Muscle of arm (tissue), 14 donors: ENCODE data around the gene ATXN7. TPM values are rescaled to one million over a fixed set of nuclear protein-coding genes. Genes with fewer than 3 reads are reported as not detected.
A peak's percentile ranks its signal among the peaks of the same experiment; 100 is the strongest.

Experiments used
- DNase-seq: peaks from one replicate; pipeline ENCODE4 v3.0.0-alpha.2; 2013
- long read RNA-seq, 11 donors: transcript quantifications; one replicate each; lab custom pipeline, GENCODE V29; 2026
- polyA plus RNA-seq, 12 donors: library from polyadenylated mRNA; unstranded; fragments of 120-200 nt; gene quantifications; one replicate each; pipeline ENCODE4 v1.2.1, GENCODE V29; 2013; ENCODE audit not compliant: insufficient read length in 12 of 12

Gene ATXN7
- polyA plus RNA-seq: 10 to 100 TPM; 10.3 to 80.8 (median 14.6) TPM
- long read RNA-seq, donor 1, transcript ATXN7-211 (1 exons, 3,268 nt): major isoform, 12 of 17 reads
- long read RNA-seq, donor 1, partial matches to known transcripts: 0 of 17 reads
- long read RNA-seq, donor 1, other reads (novel, unspliced or antisense): 0 of 17 reads
- long read RNA-seq, donor 2: 0 reads
- long read RNA-seq, donor 3, transcript ATXN7-211 (1 exons, 3,268 nt): major isoform, 5 of 6 reads
- long read RNA-seq, donor 3, partial matches to known transcripts: 0 of 6 reads
- long read RNA-seq, donor 3, other reads (novel, unspliced or antisense): 0 of 6 reads
- long read RNA-seq, donor 4, partial matches to known transcripts: 0 of 3 reads
- long read RNA-seq, donor 4, other reads (novel, unspliced or antisense): 0 of 3 reads
- long read RNA-seq, donor 5, partial matches to known transcripts: 0 of 1 reads
- long read RNA-seq, donor 5, other reads (novel, unspliced or antisense): 0 of 1 reads
- long read RNA-seq, donor 6, partial matches to known transcripts: 0 of 4 reads
- long read RNA-seq, donor 6, other reads (novel, unspliced or antisense): 0 of 4 reads
- long read RNA-seq, donor 7, partial matches to known transcripts: 0 of 2 reads
- long read RNA-seq, donor 7, other reads (novel, unspliced or antisense): 0 of 2 reads
- long read RNA-seq, donor 8, transcript ATXN7-211 (1 exons, 3,268 nt): major isoform, 8 of 8 reads
- long read RNA-seq, donor 8, partial matches to known transcripts: 0 of 8 reads
- long read RNA-seq, donor 8, other reads (novel, unspliced or antisense): 0 of 8 reads
- long read RNA-seq, donor 9, partial matches to known transcripts: 0 of 2 reads
- long read RNA-seq, donor 9, other reads (novel, unspliced or antisense): 0 of 2 reads
- long read RNA-seq, donor 10, partial matches to known transcripts: 0 of 4 reads
- long read RNA-seq, donor 10, other reads (novel, unspliced or antisense): 0 of 4 reads
- long read RNA-seq, donor 11, partial matches to known transcripts: 0 of 5 reads
- long read RNA-seq, donor 11, other reads (novel, unspliced or antisense): 0 of 5 reads

GRCh38 chr3:63863150-63864007 is at the start of gene ATXN7, which contains the start of gene THOC7:
TSS of gene ATXN7 (plus strand) at chr3:63863867. CDS start at chr3:63912599, 48,732 bp downstream.
TSS of gene THOC7 (minus strand) at chr3:63863805. CDS start at chr3:63863790, 15 bp downstream.
- peak; percentile 46 for DNase-seq

- no peak for DNase-seq
Measured at GRCh38 chr3:63814237-63814636, 49.4 kb upstream of the ATXN7 start.

- DNase-seq: no peak
Measured at GRCh38 chr3:63817225-63817624, 46.4 kb upstream of the ATXN7 start.

- peak; percentile 69 for DNase-seq
Measured at GRCh38 chr3:63818282-63819150, 45.2 kb upstream of the ATXN7 start.

- DNase-seq: no peak
Measured at GRCh38 chr3:63819151-63819398, 44.6 kb upstream of the ATXN7 start, which contains the start of gene C3orf49. TSS of gene C3orf49 (plus strand) at chr3:63819299. CDS start at chr3:63819472, 173 bp downstream.

GRCh38 chr3:63824309-63824708 is 39.4 kb upstream of the ATXN7 start:
- no peak for DNase-seq

- no peak for DNase-seq
Measured at GRCh38 chr3:63830526-63830925, 33.1 kb upstream of the ATXN7 start.

- no peak for DNase-seq
Measured at GRCh38 chr3:63832395-63832794, 31.3 kb upstream of the ATXN7 start.

GRCh38 chr3:63841704-63842103 is 22.0 kb upstream of the ATXN7 start:
- DNase-seq: no peak

- DNase-seq: no peak
Measured at GRCh38 chr3:63842127-63842526, 21.5 kb upstream of the ATXN7 start.

- DNase-seq: no peak
Measured at GRCh38 chr3:63845215-63845614, 18.5 kb upstream of the ATXN7 start.

GRCh38 chr3:63847718-63848450 is 15.8 kb upstream of the ATXN7 start:
- no peak for DNase-seq

- DNase-seq: no peak
Measured at GRCh38 chr3:63849175-63849574, 14.5 kb upstream of the ATXN7 start.

GRCh38 chr3:63851287-63851686 is 12.4 kb upstream of the ATXN7 start:
- DNase-seq: no peak

GRCh38 chr3:63853106-63853505 is 10.6 kb upstream of the ATXN7 start:
- no peak for DNase-seq

GRCh38 chr3:63855333-63855940 is 8.2 kb upstream of the ATXN7 start:
- DNase-seq: no peak

GRCh38 chr3:63857311-63857710 is 6.4 kb upstream of the ATXN7 start:
- no peak for DNase-seq

- no peak for DNase-seq
Measured at GRCh38 chr3:63860776-63861175, 2.9 kb upstream of the ATXN7 start.

- no peak for DNase-seq
Measured at GRCh38 chr3:63861306-63861705, 2.4 kb upstream of the ATXN7 start.
